Hepatocyte (in vitro differentiated cells): ENCODE data around the gene TSTD2. TPM values are rescaled to one million over a fixed set of nuclear protein-coding genes. Genes with fewer than 3 reads are reported as not detected.

Experiments
- DNase-seq: peaks from one replicate; pipeline ENCODE4 v3.0.0-alpha.2; 2016; ENCODE audit warnings: low spot score
- H2AFZ ChIP-seq: fragments of 200-600 bp; sonication (generic); 2 replicates; pipeline ENCODE4 v1.6.0; 2016; ENCODE audit warnings: antibody characterized with exemption, mild to moderate bottlenecking
- H3K27ac ChIP-seq: fragments of 200-600 bp; sonication (generic); 2 replicates; pipeline ENCODE4 v1.5.1; 2016; ENCODE audit warnings: mild to moderate bottlenecking
- H3K27me3 ChIP-seq: fragments of 200-600 bp; sonication (generic); 2 replicates; pipeline ENCODE4 v1.6.1; 2016
- H3K36me3 ChIP-seq: fragments of 200-600 bp; sonication (generic); replicated peaks from 2 replicates; pipeline ENCODE4 v1.5.1; 2016; ENCODE audit warnings: low read depth; ENCODE audit not compliant: insufficient read depth
- H3K4me1 ChIP-seq: fragments of 200-600 bp; sonication (generic); 2 replicates; pipeline ENCODE4 v1.5.1; 2016; ENCODE audit warnings: mild to moderate bottlenecking, moderate library complexity; ENCODE audit not compliant: insufficient read depth
- H3K4me2 ChIP-seq: fragments of 200-600 bp; sonication (generic); 2 replicates; pipeline ENCODE4 v1.6.0; 2016
- H3K4me3 ChIP-seq: fragments of 200-600 bp; sonication (generic); 2 replicates; pipeline ENCODE4 v1.5.1; 2016; ENCODE audit warnings: mild to moderate bottlenecking
- H3K79me2 ChIP-seq: fragments of 200-600 bp; sonication (generic); 2 replicates; pipeline ENCODE4 v1.6.0; 2017; ENCODE audit warnings: mild to moderate bottlenecking
- H3K9me2 ChIP-seq: fragments of 200-600 bp; sonication (generic); replicated peaks from 2 replicates; pipeline ENCODE4 v1.6.0; 2017; ENCODE audit warnings: mild to moderate bottlenecking; ENCODE audit not compliant: insufficient read depth
- H3K9me3 ChIP-seq: fragments of 200-600 bp; sonication (generic); 2 replicates; pipeline ENCODE4 v1.5.1; 2016; ENCODE audit warnings: low read depth, mild to moderate bottlenecking
- H4K20me1 ChIP-seq: fragments of 200-600 bp; sonication (generic); 2 replicates; pipeline ENCODE4 v1.6.0; 2016; ENCODE audit warnings: mild to moderate bottlenecking; ENCODE audit not compliant: insufficient read depth, poor library complexity, severe bottlenecking
- EZH2 ChIP-seq: fragments of 200-600 bp; sonication (generic); IDR thresholded peaks from 2 replicates; pipeline ENCODE4 v1.6.1; 2016; ENCODE audit warnings: antibody characterized with exemption, mild to moderate bottlenecking, borderline replicate concordance
- EZH2phosphoT487 ChIP-seq: fragments of 200-600 bp; sonication (generic); IDR thresholded peaks from one replicate; pipeline ENCODE4 v1.6.1; 2018; ENCODE audit warnings: antibody characterized with exemption, mild to moderate bottlenecking, low read depth, moderate library complexity; ENCODE audit not compliant: unreplicated experiment, severe bottlenecking
- WGBS: methylation state at CpG from one replicate; pipeline ENCODE4 v1.1.6; 2016; ENCODE audit warnings: low lambda C conversion rate; ENCODE audit errors: missing lambda C conversion rate; 5-methylcytosine and 5-hydroxymethylcytosine counted together
- polyA plus RNA-seq: library from polyadenylated mRNA; unstranded; fragments of >200 nt; fragmentation: Nextera tagmentation; extraction: Ambion mirVana; gene quantifications from 2 replicates; pipeline ENCODE4 v1.2.1, GENCODE V29; 2016
- total RNA-seq: library from RNA; depleted of rRNA; stranded (reverse); fragments of >200 nt; gene quantifications from 2 replicates; pipeline ENCODE4 v1.2.3, GENCODE V29; 2014
- TF ChIP-seq, protein P1 (sequence below): fragments of 200-600 bp; sonication (generic); IDR thresholded peaks from 2 replicates; pipeline ENCODE4 v1.5.1; 2016; ENCODE audit warnings: antibody characterized with exemption, mild to moderate bottlenecking; ENCODE audit not compliant: poor library complexity

The TSTD2 gene
- total and polyA plus RNA-seq, 2 experiments from 2014 or later: 4.3 to 19.0 TPM

DNA sequence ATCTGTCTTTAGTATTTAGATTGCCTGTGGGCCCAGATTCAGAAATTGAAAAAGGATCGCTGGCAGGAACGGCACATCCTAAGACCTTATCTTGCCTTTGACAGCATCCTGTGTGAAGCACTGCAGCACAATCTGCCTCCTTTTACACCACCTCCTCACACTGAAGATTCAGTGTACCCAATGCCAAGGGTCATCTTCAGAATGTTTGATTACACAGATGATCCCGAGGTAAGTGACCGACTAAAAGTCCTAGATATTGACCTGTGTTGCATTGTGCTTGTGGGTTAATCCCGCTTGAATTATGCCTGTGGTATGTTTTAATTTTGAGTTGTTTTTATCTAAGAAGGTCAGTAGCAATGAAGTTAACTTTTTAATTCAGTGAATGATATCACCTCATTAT, 14.8 kb upstream of the TSTD2 start:
- Histone ChIP-seq H3K4me1 (no peaks in the 10 kb centered on the region), H4K20me1 (no peaks in the 10 kb centered on the region), H3K36me3 (peaks cover 10% of the 10 kb centered on the region), H3K27ac (no peak overlapping the region), H3K9me3 (no peaks in the 10 kb centered on the region), H2AFZ (no peak overlapping the region), H3K4me2 (no peak overlapping the region), H3K9me2 (no peaks in the 10 kb centered on the region), H3K27me3 (no peaks in the 10 kb centered on the region), H3K79me2 (peaks cover 10% of the 10 kb centered on the region), H3K4me3 (no peak overlapping the region)
- no peak for DNase-seq
- 96% methylated on average over 5 of the region's 5 CpGs for WGBS
- TF ChIP-seq, protein P1, sequence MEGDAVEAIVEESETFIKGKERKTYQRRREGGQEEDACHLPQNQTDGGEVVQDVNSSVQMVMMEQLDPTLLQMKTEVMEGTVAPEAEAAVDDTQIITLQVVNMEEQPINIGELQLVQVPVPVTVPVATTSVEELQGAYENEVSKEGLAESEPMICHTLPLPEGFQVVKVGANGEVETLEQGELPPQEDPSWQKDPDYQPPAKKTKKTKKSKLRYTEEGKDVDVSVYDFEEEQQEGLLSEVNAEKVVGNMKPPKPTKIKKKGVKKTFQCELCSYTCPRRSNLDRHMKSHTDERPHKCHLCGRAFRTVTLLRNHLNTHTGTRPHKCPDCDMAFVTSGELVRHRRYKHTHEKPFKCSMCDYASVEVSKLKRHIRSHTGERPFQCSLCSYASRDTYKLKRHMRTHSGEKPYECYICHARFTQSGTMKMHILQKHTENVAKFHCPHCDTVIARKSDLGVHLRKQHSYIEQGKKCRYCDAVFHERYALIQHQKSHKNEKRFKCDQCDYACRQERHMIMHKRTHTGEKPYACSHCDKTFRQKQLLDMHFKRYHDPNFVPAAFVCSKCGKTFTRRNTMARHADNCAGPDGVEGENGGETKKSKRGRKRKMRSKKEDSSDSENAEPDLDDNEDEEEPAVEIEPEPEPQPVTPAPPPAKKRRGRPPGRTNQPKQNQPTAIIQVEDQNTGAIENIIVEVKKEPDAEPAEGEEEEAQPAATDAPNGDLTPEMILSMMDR: no peak
- TF ChIP-seq EZH2phosphoT487: no peak
- TF ChIP-seq EZH2: no peak

DNA sequence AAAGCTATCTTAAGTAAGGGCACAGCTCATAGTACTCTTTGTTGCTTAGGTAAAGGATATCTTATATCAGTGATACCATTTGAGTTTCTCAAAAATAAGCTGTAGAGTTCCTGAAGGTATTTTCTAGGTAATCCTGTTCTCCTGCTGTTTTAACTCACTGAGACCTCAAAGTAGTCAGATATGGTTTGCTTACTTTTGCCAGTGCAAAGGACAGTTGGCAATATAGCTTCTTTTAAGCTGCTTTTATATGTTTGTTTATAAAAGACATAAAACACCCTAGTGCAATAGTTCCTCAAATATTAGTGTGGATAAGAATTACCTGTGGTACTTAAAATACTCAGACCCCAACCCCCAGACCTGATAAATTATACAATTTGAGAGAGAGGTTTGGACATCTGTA, 12.6 kb upstream of the TSTD2 start:
- H3K4me3 ChIP-seq: no peak overlapping the region
- H3K27me3 ChIP-seq: no peaks in the 10 kb centered on the region
- no peak overlapping the region for H3K4me2 ChIP-seq
- no peak overlapping the region for H2AFZ ChIP-seq
- peaks cover 14% of the 10 kb centered on the region for H3K36me3 ChIP-seq
- no peaks in the 10 kb centered on the region for H3K4me1 ChIP-seq
- H3K79me2 ChIP-seq: peaks cover 20% of the 10 kb centered on the region
- H3K9me3 ChIP-seq: no peaks in the 10 kb centered on the region
- H3K9me2 ChIP-seq: no peaks in the 10 kb centered on the region
- no peak overlapping the region for H3K27ac ChIP-seq
- TF ChIP-seq EZH2phosphoT487: no peak
- no peak for TF ChIP-seq EZH2
- TF ChIP-seq, protein P1: no peak
- peaks cover under 1% of the 10 kb centered on the region for H4K20me1 ChIP-seq
- DNase-seq: no peak

DNA sequence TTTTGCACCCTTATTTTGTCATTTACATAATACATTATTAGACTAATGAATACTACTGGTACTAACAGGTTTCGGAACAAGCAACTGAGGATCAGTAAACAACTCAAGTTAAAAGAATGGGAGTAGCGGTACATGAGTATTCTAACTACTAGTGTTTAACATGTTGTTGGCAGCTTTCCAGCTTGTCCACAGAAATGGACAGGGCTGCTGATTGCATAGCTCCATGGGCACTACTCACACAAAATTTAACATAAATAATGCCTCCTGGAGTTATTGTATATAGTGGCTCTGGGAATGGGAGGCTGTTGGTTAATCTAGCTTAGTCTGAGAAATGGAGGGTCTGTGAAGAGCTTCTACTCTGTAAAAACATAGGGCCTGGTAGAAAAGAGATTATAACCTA, 7.2 kb upstream of the TSTD2 start:
- Histone ChIP-seq H3K27ac (no peak overlapping the region), H3K9me2 (no peaks in the 10 kb centered on the region), H3K4me3 (no peak overlapping the region), H4K20me1 (peaks cover 31% of the 10 kb centered on the region), H3K27me3 (no peaks in the 10 kb centered on the region), H3K4me2 (no peak overlapping the region), H3K79me2 (peaks cover 74% of the 10 kb centered on the region), H3K36me3 (peaks cover 4% of the 10 kb centered on the region), H3K9me3 (no peaks in the 10 kb centered on the region), H2AFZ (no peak overlapping the region), H3K4me1 (peaks cover 7% of the 10 kb centered on the region)
- WGBS: 81% methylated on average over 2 of the region's 2 CpGs
- DNase-seq: peak; percentile 25
- TF ChIP-seq EZH2phosphoT487: no peak

DNA sequence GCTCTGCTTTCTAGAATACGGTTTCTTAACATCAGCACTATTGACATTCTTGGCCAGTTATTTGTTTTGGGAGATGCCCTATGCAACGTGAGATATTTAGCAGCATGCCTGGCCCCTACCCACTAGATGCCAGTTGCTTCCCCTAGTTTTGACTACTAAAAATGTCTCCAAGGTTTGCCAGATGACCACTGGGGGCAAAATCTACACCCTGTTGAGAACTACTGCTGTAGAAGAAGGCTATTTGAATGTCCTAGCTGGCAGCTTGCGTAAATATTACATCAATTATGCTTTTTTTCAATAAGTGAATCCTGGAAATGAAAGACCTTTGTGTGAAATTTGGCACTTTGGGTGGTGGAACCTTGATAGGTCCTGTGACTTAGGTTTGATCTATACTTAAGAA, 5.5 kb upstream of the TSTD2 start:
- H3K36me3 ChIP-seq: peaks cover 4% of the 10 kb centered on the region
- H3K9me3 ChIP-seq: no peaks in the 10 kb centered on the region
- no peaks in the 10 kb centered on the region for H3K27me3 ChIP-seq
- no peak overlapping the region for H3K4me2 ChIP-seq
- H3K79me2 ChIP-seq: peaks cover 87% of the 10 kb centered on the region
- no peak overlapping the region for H2AFZ ChIP-seq
- peaks cover 37% of the 10 kb centered on the region for H4K20me1 ChIP-seq
- H3K4me1 ChIP-seq: peaks cover 13% of the 10 kb centered on the region
- 80% methylated on average over 3 of the region's 3 CpGs for WGBS
- no peak overlapping the region for H3K27ac ChIP-seq
- no peak overlapping the region for H3K4me3 ChIP-seq
- H3K9me2 ChIP-seq: no peaks in the 10 kb centered on the region
- no peak for DNase-seq
- TF ChIP-seq, protein P1: no peak
- TF ChIP-seq EZH2: no peak
